ENCODE measurements around the gene TMC1.
A peak's percentile ranks its signal among the peaks of the same experiment; 100 is the strongest.

TMC1 gene

DNA sequence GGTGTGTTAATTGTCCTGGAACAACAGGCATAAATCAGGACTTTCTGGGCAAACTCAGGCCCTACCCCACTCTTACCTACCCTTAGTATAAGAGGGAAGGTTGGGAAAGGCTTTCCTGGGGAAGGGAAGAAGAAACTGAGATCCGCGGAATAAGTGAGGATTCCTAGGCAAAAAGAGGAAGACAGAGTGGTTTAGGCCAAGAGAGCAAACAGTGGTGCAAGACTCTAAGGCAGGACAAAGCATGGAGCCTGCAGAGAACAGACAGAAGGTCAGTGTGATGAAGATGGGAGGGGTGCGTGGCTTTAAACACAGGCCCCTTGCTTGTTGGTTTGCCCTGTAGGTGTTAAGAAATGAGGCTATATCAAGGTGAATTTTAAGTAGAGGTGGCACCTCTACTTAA is 69.4 kb downstream of the TMC1 start:
- no peaks in the 10 kb centered on the region for H3K27me3 ChIP-seq (ENCODE audit: control insufficient read depth, insufficient read depth, low read length)
- H3K9me3 ChIP-seq (ENCODE audit: control insufficient read depth, insufficient read depth, low read length) = no peaks in the 10 kb centered on the region
- no peaks in the 10 kb centered on the region for H3K36me3 ChIP-seq (ENCODE audit: control insufficient read depth, insufficient read depth, low read length)
- H3K4me1 ChIP-seq (ENCODE audit: control insufficient read depth, insufficient read depth, low read length) = no peaks in the 10 kb centered on the region
- no CpG with 5 or more reads among the region's 3 CpGs for WGBS (ENCODE audit: insufficient coverage, insufficient read length)
- no peak for DNase-seq (ENCODE audit: low read depth, low spot score)
- no peak overlapping the region for H3K4me3 ChIP-seq (ENCODE audit: low read length)
- H3K27ac ChIP-seq (ENCODE audit: low read length) = no peak overlapping the region

DNA sequence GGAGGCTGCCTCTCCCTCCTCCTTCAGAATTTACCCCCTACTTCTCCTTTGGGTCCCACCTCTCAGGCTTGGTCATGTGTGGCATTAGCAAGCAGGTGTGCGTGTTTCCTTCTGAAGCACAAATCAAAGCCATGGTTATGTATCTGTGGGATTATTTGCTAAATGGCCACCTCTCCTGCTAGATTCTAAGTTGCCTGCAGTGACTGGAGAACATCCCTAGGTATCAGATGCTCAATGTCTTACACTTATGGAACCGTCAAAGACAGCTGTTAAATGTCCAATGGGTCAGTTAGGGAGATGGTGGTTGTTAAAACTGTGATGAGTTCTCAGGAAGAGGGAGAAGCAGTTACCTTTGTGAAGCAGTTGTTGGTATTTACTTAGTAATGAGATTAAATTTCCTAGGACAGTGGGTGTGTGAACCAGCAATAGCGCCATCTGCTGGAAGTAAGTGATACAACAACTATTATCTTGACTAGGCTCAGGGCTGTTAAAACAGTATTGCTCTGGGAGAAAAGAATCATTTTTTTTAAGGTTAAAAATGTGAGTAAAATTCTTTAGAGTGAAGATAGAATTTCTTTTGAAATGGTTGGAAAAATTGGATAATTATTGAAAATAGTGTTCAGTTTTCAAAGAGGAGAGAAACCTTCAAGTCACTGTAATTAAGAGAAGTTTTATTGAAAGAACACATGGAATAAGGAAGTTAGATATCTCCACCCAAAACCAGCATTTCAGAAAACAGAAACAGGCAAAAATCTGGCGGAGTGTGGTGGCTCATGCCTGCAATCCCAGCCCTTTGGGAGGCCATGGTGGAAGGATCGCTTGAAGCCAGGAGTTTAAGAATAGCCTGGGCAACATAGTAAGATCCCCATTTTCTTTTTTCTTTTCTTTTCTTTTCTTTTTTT is 71.3 kb downstream of the TMC1 start:
- Histone ChIP-seq H3K9me3 (ENCODE audit: control insufficient read depth, insufficient read depth, low read length) (no peaks in the 10 kb centered on the region), H3K36me3 (ENCODE audit: control insufficient read depth, insufficient read depth, low read length) (no peaks in the 10 kb centered on the region), H3K4me1 (ENCODE audit: control insufficient read depth, insufficient read depth, low read length) (no peaks in the 10 kb centered on the region), H3K4me3 (ENCODE audit: low read length) (no peak overlapping the region), H3K27ac (ENCODE audit: low read length) (no peak overlapping the region), H3K27me3 (ENCODE audit: control insufficient read depth, insufficient read depth, low read length) (no peaks in the 10 kb centered on the region)
- peak; percentile 64 for DNase-seq (ENCODE audit: low read depth, low spot score)
- WGBS (ENCODE audit: insufficient coverage, insufficient read length) = no CpG with 5 or more reads among the region's 5 CpGs

DNA sequence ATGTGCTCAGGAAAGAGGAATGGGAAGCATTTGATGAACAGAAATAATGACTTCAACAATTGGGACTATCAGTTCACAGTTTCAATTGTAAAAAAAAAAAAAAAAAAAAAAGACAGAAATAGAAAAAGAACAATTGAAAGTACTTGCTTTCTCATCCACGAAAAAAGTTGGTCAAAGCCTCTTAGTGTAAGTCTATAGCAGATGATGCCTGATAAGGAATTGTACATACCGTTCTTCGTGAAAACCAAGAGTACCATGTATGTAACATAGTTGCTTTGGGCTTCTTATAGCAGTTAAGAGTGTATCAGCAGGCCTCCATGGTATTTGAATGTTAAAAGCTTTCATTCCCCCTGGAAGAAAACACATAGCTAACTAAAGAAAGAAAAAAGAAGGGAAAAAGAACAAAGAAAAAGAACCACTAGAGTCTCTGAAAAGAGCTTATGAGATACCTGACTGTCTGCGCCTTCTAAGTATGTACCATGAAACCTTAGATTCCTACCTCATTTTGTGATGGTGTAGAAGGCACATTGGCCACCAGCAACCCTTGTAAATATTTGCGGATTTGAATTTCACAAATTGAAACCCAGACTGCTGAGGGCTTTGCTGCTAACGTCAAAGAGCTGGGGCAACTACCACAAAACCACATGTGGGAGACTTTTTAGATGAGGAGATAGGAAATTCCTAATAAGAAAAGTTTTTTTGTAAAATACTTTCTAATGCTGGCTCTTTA is 75.2 kb downstream of the TMC1 start:
- H3K27ac ChIP-seq (ENCODE audit: low read length) = no peak overlapping the region
- H3K9me3 ChIP-seq (ENCODE audit: control insufficient read depth, insufficient read depth, low read length) = no peaks in the 10 kb centered on the region
- H3K36me3 ChIP-seq (ENCODE audit: control insufficient read depth, insufficient read depth, low read length) = no peaks in the 10 kb centered on the region
- DNase-seq (ENCODE audit: low read depth, low spot score) = no peak
- H3K4me1 ChIP-seq (ENCODE audit: control insufficient read depth, insufficient read depth, low read length) = no peaks in the 10 kb centered on the region
- no CpG with 5 or more reads among the region's 6 CpGs for WGBS (ENCODE audit: insufficient coverage, insufficient read length)
- H3K4me3 ChIP-seq (ENCODE audit: low read length) = no peak overlapping the region
- no peaks in the 10 kb centered on the region for H3K27me3 ChIP-seq (ENCODE audit: control insufficient read depth, insufficient read depth, low read length)

DNA sequence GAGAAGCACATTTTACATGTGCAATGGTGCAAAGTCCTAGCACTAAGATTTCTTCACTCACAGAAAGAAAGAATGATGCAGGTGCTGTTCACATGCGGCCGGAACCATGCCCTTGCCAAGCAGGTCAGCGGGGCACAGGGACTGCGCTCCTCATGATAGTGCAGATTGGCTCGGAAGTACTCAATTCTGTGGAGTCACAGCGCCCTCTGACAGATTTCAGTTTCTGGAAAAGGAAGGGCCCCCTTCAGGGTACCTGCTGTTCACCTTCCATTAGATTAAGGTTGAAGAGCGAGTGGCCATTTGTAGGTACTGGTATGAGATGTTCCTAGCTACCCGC is 75.7 kb downstream of the TMC1 start:
- Histone ChIP-seq H3K9me3 (ENCODE audit: control insufficient read depth, insufficient read depth, low read length) (no peaks in the 10 kb centered on the region), H3K27ac (ENCODE audit: low read length) (no peak overlapping the region), H3K36me3 (ENCODE audit: control insufficient read depth, insufficient read depth, low read length) (no peaks in the 10 kb centered on the region), H3K4me3 (ENCODE audit: low read length) (no peak overlapping the region), H3K4me1 (ENCODE audit: control insufficient read depth, insufficient read depth, low read length) (no peaks in the 10 kb centered on the region), H3K27me3 (ENCODE audit: control insufficient read depth, insufficient read depth, low read length) (no peaks in the 10 kb centered on the region)
- no peak for DNase-seq (ENCODE audit: low read depth, low spot score)
- WGBS (ENCODE audit: insufficient coverage, insufficient read length) = no CpG with 5 or more reads among the region's 8 CpGs

DNA sequence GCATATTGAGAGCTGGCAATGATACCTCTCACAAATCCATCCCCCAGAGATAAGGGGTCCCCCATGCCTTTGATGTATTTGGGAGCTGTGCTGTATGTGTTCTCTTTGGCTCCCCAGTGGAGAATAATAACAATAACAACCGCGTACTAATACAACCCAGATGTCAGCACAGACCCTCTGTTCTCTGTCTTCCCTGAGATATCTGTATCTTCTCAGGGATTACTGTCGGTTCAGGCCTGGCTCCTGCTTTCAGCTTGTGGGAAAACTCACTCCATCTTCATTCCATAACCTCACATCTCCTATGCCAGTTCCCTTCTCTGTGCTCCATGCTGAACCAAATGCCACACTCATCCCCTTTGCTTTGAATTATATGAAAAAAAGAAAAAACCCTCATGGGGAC is 76.2 kb downstream of the TMC1 start:
- Histone ChIP-seq H3K4me3 (ENCODE audit: low read length) (no peak overlapping the region), H3K27ac (ENCODE audit: low read length) (no peak overlapping the region), H3K27me3 (ENCODE audit: control insufficient read depth, insufficient read depth, low read length) (no peaks in the 10 kb centered on the region), H3K4me1 (ENCODE audit: control insufficient read depth, insufficient read depth, low read length) (no peaks in the 10 kb centered on the region), H3K9me3 (ENCODE audit: control insufficient read depth, insufficient read depth, low read length) (no peaks in the 10 kb centered on the region), H3K36me3 (ENCODE audit: control insufficient read depth, insufficient read depth, low read length) (no peaks in the 10 kb centered on the region)
- no peak for DNase-seq (ENCODE audit: low read depth, low spot score)
- WGBS (ENCODE audit: insufficient coverage, insufficient read length) = no CpG with 5 or more reads among the region's 3 CpGs

DNA sequence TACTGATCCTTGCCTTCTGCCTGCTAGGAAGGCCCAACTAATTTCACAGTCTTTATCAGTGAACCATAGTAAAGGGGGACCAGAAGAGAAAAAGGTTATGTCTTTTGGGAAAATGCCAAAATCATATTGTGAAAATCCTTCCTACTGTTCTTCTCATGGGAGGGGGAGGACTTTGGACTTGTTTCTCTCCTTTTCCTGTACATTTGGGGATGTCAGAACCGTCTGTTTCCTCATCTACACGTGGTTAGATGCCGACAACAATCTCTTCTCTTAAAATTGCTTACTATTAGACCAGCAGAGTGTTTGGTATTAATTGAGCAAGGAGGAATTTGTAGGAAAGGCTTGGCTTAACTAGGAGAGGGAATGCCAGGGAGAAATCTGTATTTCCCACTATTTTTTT is 77.2 kb downstream of the TMC1 start:
- H3K4me1 ChIP-seq (ENCODE audit: control insufficient read depth, insufficient read depth, low read length) = no peaks in the 10 kb centered on the region
- no peaks in the 10 kb centered on the region for H3K9me3 ChIP-seq (ENCODE audit: control insufficient read depth, insufficient read depth, low read length)
- no peak overlapping the region for H3K27ac ChIP-seq (ENCODE audit: low read length)
- no peaks in the 10 kb centered on the region for H3K27me3 ChIP-seq (ENCODE audit: control insufficient read depth, insufficient read depth, low read length)
- no peak overlapping the region for H3K4me3 ChIP-seq (ENCODE audit: low read length)
- WGBS (ENCODE audit: insufficient coverage, insufficient read length) = no CpG with 5 or more reads among the region's 3 CpGs
- no peaks in the 10 kb centered on the region for H3K36me3 ChIP-seq (ENCODE audit: control insufficient read depth, insufficient read depth, low read length)
- no peak for DNase-seq (ENCODE audit: low read depth, low spot score)

DNA sequence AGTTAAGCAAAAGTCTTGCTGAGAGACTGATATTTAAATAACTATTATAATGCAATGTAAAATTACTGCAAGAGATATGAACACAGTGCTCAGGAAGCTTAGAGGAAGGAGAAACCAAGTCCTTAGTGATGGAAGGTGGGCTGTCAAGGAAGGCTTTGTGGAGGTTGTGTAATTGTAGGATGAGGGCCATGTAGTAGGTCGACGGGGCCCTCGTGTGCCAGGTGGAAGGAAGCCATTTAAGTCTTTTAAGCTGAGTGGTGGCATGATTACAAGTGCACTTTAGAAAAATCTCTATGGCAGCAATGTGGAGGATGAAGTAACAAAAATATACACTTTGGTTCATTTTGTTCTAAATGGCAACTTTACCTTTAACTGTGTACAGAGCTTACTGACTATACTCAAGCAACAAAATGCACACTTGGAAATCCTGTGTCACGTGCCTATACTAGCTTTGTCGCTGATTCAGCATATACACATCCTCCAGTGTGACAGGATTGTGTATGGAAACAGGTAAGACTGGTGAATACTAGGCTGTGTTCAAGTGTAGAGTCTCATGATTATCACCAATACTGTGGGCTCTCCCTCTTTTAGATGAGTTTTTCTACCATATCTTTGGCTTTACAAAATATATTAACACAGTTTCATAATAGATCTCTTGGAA is 78.6 kb downstream of the TMC1 start:
- H3K36me3 ChIP-seq (ENCODE audit: control insufficient read depth, insufficient read depth, low read length) = no peaks in the 10 kb centered on the region
- H3K27ac ChIP-seq (ENCODE audit: low read length) = no peak overlapping the region
- no peaks in the 10 kb centered on the region for H3K4me1 ChIP-seq (ENCODE audit: control insufficient read depth, insufficient read depth, low read length)
- H3K27me3 ChIP-seq (ENCODE audit: control insufficient read depth, insufficient read depth, low read length) = no peaks in the 10 kb centered on the region
- no peak for DNase-seq (ENCODE audit: low read depth, low spot score)
- no peaks in the 10 kb centered on the region for H3K9me3 ChIP-seq (ENCODE audit: control insufficient read depth, insufficient read depth, low read length)
- no peak overlapping the region for H3K4me3 ChIP-seq (ENCODE audit: low read length)
- WGBS (ENCODE audit: insufficient coverage, insufficient read length) = no CpG with 5 or more reads among the region's 5 CpGs

DNA sequence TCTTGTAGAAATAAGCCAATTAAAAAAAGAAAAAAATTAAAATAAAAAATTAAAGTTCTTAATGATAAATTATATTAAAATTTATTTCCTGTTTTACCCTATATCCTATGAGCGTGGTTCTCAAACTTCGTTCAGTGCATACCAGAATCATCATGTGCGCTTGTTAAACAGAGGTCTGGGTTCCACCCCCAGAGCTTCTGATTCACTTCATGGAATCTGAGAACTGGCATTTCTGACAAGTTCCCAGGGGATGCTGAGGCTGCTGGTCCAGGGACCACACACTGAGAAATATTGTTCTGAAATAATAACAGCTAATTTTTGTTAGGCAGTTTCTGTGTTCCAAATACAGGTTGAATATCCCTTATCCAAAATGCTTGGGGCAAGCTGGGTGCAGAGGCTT is 79.3 kb downstream of the TMC1 start:
- Histone ChIP-seq H3K27me3 (ENCODE audit: control insufficient read depth, insufficient read depth, low read length) (no peaks in the 10 kb centered on the region), H3K9me3 (ENCODE audit: control insufficient read depth, insufficient read depth, low read length) (no peaks in the 10 kb centered on the region), H3K27ac (ENCODE audit: low read length) (no peak overlapping the region), H3K4me1 (ENCODE audit: control insufficient read depth, insufficient read depth, low read length) (no peaks in the 10 kb centered on the region), H3K36me3 (ENCODE audit: control insufficient read depth, insufficient read depth, low read length) (no peaks in the 10 kb centered on the region), H3K4me3 (ENCODE audit: low read length) (no peak overlapping the region)
- no peak for DNase-seq (ENCODE audit: low read depth, low spot score)
- no CpG with 5 or more reads among the region's 3 CpGs for WGBS (ENCODE audit: insufficient coverage, insufficient read length)

DNA sequence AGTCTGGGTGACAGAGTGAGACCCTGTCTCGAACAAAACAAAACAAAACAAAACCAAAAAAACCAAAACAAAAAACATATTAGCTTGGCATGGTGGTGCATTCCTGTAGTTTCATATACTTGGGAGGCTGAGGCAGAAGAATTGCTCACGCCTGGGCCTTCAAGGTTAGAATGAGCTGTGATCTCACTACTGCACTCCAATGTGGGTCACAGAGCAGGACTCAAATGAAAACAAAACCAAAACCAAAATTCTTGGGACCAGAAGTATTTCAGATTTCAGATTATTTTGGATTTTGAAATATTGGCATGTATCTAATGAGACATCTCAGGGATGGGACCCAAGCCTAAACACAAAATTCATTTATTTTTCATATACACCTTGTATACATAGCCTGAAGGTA is 80.2 kb downstream of the TMC1 start:
- no CpG with 5 or more reads among the region's 2 CpGs for WGBS (ENCODE audit: insufficient coverage, insufficient read length)

DNA sequence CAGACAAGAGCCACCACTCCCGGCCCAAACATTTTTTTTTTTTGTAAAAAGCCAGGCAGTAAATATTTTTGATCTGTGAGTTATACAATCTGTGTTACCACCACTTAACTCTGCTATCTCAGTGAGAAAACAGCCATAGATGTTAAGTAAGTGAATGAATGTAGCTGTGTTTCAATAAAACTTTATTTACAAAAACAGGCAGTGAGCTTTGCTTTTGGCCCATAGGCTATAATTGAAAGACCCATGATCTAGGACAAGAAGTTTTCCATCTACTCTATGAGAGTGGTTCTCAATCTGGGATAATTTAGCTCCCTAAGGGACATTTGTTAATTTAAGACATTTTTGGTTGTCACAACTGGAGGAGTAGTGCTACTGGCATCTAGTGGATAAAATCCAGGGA is 91.0 kb downstream of the TMC1 start:
- H3K36me3 ChIP-seq (ENCODE audit: control insufficient read depth, insufficient read depth, low read length) = no peaks in the 10 kb centered on the region
- no peak overlapping the region for H3K27ac ChIP-seq (ENCODE audit: low read length)
- no peak overlapping the region for H3K4me3 ChIP-seq (ENCODE audit: low read length)
- H3K27me3 ChIP-seq (ENCODE audit: control insufficient read depth, insufficient read depth, low read length) = no peaks in the 10 kb centered on the region
- H3K9me3 ChIP-seq (ENCODE audit: control insufficient read depth, insufficient read depth, low read length) = no peaks in the 10 kb centered on the region
- no CpG with 5 or more reads among the region's 1 CpG for WGBS (ENCODE audit: insufficient coverage, insufficient read length)
- H3K4me1 ChIP-seq (ENCODE audit: control insufficient read depth, insufficient read depth, low read length) = no peaks in the 10 kb centered on the region
- DNase-seq (ENCODE audit: low read depth, low spot score) = no peak

More for the DNA sequence above, 80.2 kb downstream of the TMC1 start:
- no peak for DNase-seq (ENCODE audit: low read depth, low spot score)
- Histone ChIP-seq H3K4me3 (ENCODE audit: low read length) (no peak overlapping the region), H3K27ac (ENCODE audit: low read length) (no peak overlapping the region), H3K4me1 (ENCODE audit: control insufficient read depth, insufficient read depth, low read length) (no peaks in the 10 kb centered on the region), H3K9me3 (ENCODE audit: control insufficient read depth, insufficient read depth, low read length) (no peaks in the 10 kb centered on the region), H3K36me3 (ENCODE audit: control insufficient read depth, insufficient read depth, low read length) (no peaks in the 10 kb centered on the region), H3K27me3 (ENCODE audit: control insufficient read depth, insufficient read depth, low read length) (no peaks in the 10 kb centered on the region)
